ENCODE data around the gene ASPG. TPM values are rescaled to one million over a fixed set of nuclear protein-coding genes. Genes with fewer than 3 reads are reported as not detected.

Gene ASPG
- polyA plus RNA-seq, 1 donor (not counting 4 experiments of a cell fraction or from before 2014, with no cell fraction given): 0.10 TPM

GRCh38 chr14:104054222-104054905 lies 31.1 kb upstream of the ASPG start:
- no peaks in the 10 kb centered on the region for H4K20me1 ChIP-seq (ENCODE audit: control insufficient read depth, extremely low read depth, insufficient read depth, low read length)
- no peak overlapping the region for H3K27ac ChIP-seq (ENCODE audit: control insufficient read depth, insufficient read depth, low read length)
- no peaks in the 10 kb centered on the region for H3K36me3 ChIP-seq (ENCODE audit: control insufficient read depth in 2 of 2, extremely low read depth in 1 of 2, insufficient read depth in 2 of 2, low read length in 2 of 2)
- dilution Hi-C loops (cut with MboI; ENCODE audit: extremely low pct_ligation_motif_present, low sequenced_read_pairs): no loop called here
- peaks cover 5% of the 10 kb centered on the region for H3K27me3 ChIP-seq (ENCODE audit: control insufficient read depth, extremely low read depth, insufficient read depth, low read length)
- no peak for TF ChIP-seq CTCF (optimal IDR thresholded peaks at IDR 0.05 in 1 of 3, IDR thresholded peaks at IDR 0.05 in 1 of 3, conservative IDR thresholded peaks at IDR 0.05 in 1 of 3; ENCODE audit: extremely low read depth in 1 of 3, insufficient read depth in 2 of 3, low read length in 3 of 3)
- H3K4me3 ChIP-seq (ENCODE audit: control insufficient read depth in 2 of 3, extremely low read depth in 1 of 3, insufficient read depth in 2 of 3, low read depth in 1 of 3, low read length in 3 of 3): no peak overlapping the region
- no peaks in the 10 kb centered on the region for H3K9me3 ChIP-seq (ENCODE audit: control insufficient read depth, low read depth, low read length)
- no peak overlapping the region for H3K9ac ChIP-seq (ENCODE audit: control insufficient read depth, extremely low read depth, insufficient read depth, low read length)
- H3K9me1 ChIP-seq (ENCODE audit: control insufficient read depth, extremely low read depth, insufficient read depth, low read length): no peaks in the 10 kb centered on the region
- no peak overlapping the region for H2AFZ ChIP-seq (ENCODE audit: control insufficient read depth, low read length)
- no peak for DNase-seq (ENCODE audit: low read depth, low spot score)
- H3K4me2 ChIP-seq (ENCODE audit: control insufficient read depth, extremely low read depth, insufficient read depth, low read depth, low read length): no peak overlapping the region
- no peak for FAIRE-seq
- no peaks in the 10 kb centered on the region for H3K4me1 ChIP-seq (ENCODE audit: control insufficient read depth, extremely low read depth, insufficient read depth, low read length)
- no peaks in the 10 kb centered on the region for H3K79me2 ChIP-seq (ENCODE audit: control insufficient read depth, insufficient read depth, low read length)

- DNase-seq (ENCODE audit: low read depth, low spot score) (no peak), FAIRE-seq (no peak)
- H3K9ac ChIP-seq (ENCODE audit: control insufficient read depth, extremely low read depth, insufficient read depth, low read length): no peak overlapping the region
- no peak overlapping the region for H3K4me3 ChIP-seq (ENCODE audit: control insufficient read depth in 2 of 3, extremely low read depth in 1 of 3, insufficient read depth in 2 of 3, low read depth in 1 of 3, low read length in 3 of 3)
- no peak overlapping the region for H3K4me2 ChIP-seq (ENCODE audit: control insufficient read depth, extremely low read depth, insufficient read depth, low read depth, low read length)
- H3K4me1 ChIP-seq (ENCODE audit: control insufficient read depth, extremely low read depth, insufficient read depth, low read length): no peaks in the 10 kb centered on the region
- H4K20me1 ChIP-seq (ENCODE audit: control insufficient read depth, extremely low read depth, insufficient read depth, low read length): no peaks in the 10 kb centered on the region
- no peak overlapping the region for H3K27ac ChIP-seq (ENCODE audit: control insufficient read depth, insufficient read depth, low read length)
- H2AFZ ChIP-seq (ENCODE audit: control insufficient read depth, low read length): no peak overlapping the region
- TF ChIP-seq CTCF (optimal IDR thresholded peaks at IDR 0.05 in 1 of 3, IDR thresholded peaks at IDR 0.05 in 1 of 3, conservative IDR thresholded peaks at IDR 0.05 in 1 of 3; ENCODE audit: extremely low read depth in 1 of 3, insufficient read depth in 2 of 3, low read length in 3 of 3) (no peak), EZH2 (IDR thresholded peaks at IDR 0.05; ENCODE audit: low read length) (no peak)
- dilution Hi-C loops (cut with MboI; ENCODE audit: extremely low pct_ligation_motif_present, low sequenced_read_pairs): no loop called here
- no peaks in the 10 kb centered on the region for H3K9me1 ChIP-seq (ENCODE audit: control insufficient read depth, extremely low read depth, insufficient read depth, low read length)
- no peaks in the 10 kb centered on the region for H3K9me3 ChIP-seq (ENCODE audit: control insufficient read depth, low read depth, low read length)
- peaks cover 7% of the 10 kb centered on the region for H3K27me3 ChIP-seq (ENCODE audit: control insufficient read depth, extremely low read depth, insufficient read depth, low read length)
- H3K79me2 ChIP-seq (ENCODE audit: control insufficient read depth, insufficient read depth, low read length): no peaks in the 10 kb centered on the region
- H3K36me3 ChIP-seq (ENCODE audit: control insufficient read depth in 2 of 2, extremely low read depth in 1 of 2, insufficient read depth in 2 of 2, low read length in 2 of 2): no peaks in the 10 kb centered on the region
These were observed 23.2 kb upstream of the ASPG start for GRCh38 chr14:104062281-104062680.

Measured in keratinocyte (primary cell).